ENCODE measurements around the gene TMEM54. TPM values are rescaled to one million over a fixed set of nuclear protein-coding genes. Genes with fewer than 3 reads are reported as not detected.

Gene TMEM54
- total RNA-seq, 4 donors from 2014 or later, result 330 to 1,204 (median 846) TPM

DNA sequence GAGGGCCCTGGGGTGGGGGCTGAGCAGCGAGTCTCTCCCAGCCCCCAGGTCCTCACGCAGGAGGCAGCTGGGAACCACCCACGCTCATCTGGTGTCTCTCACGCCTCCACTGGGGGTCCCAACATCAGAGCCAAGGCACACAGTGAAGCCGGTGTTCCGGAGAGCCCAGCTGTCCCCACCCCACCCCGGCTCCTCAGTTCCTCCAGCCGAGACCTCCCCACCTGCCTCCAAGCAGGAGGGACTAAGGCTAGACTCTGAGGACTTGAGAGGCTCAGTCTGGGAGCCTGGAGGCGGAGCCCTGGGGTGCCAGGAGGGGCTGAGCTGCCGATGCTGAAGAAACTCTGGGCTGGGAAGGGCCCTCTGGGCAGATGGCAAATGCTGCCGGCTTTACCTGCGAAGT lies 16.5 kb downstream of the TMEM54 start:
- in situ Hi-C loops (cut with MboI; ENCODE audit: low pct_ligation_motif_present in 1 of 4, low pct_unique_long_range_greater_than_20kb in 1 of 4, low sequenced_read_pairs in 3 of 4), result no loop called here
- no peak for TF ChIP-seq POLR2AphosphoS5 (IDR thresholded peaks at IDR 0.05)
- TF ChIP-seq EP300 (IDR thresholded peaks at IDR 0.05; ENCODE audit: low read depth), result no peak
- TF ChIP-seq CTCF (IDR thresholded peaks at IDR 0.05), result no peak
- no peak for TF ChIP-seq POLR2A (IDR thresholded peaks at IDR 0.05)
- Histone ChIP-seq H3K27me3 (peaks cover 53% of the 10 kb centered on the region), H3K27ac (no peak overlapping the region), H3K4me1 (peaks cover 0 to 12% (median 6%) of the 10 kb centered on the region in 4 donors), H3K36me3 (no peaks in the 10 kb centered on the region), H3K9me3 (no peaks in the 10 kb centered on the region), H3K4me3 (no peak overlapping the region)
- DNase-seq, result no peak
- 40 to 57% methylated on average over 2 to 12 of the region's 12 CpGs for WGBS, 2 donors (ENCODE audit: low coverage in 1 of 2)
- intact Hi-C loops (cut with DNase I; ENCODE audit: low total_unique reads), result loop anchor here (1.0 kb wide), 1 partner anchor 39 kb away; no protein-coding TSS in a partner anchor

DNA sequence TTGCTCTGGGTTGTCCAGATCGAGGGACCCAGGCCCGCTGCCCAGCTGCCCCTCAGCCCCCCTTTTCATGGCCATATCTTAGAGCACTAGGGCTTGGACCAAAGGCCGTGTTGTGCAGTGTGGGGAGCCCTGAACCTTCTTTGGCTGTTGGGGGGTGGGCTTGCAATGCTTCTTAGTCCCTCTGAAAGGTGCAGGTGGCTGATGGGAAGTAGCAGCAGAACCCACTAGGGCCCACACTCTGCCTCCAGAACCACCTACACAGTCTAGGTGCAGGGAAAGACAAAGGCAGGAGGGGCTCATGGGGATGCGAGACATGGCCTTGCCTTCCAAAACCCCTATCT lies 17.2 kb downstream of the TMEM54 start:
- DNase-seq, result no peak
- TF ChIP-seq EP300 (IDR thresholded peaks at IDR 0.05; ENCODE audit: low read depth), result no peak
- no peak for TF ChIP-seq POLR2A (IDR thresholded peaks at IDR 0.05)
- TF ChIP-seq CTCF (IDR thresholded peaks at IDR 0.05), result no peak
- TF ChIP-seq POLR2AphosphoS5 (IDR thresholded peaks at IDR 0.05), result no peak
- no peak overlapping the region for H3K27ac ChIP-seq
- WGBS, 2 donors (ENCODE audit: low coverage in 1 of 2), result 57% methylated on average over 4 of the region's 4 CpGs; no CpG with 5 or more reads in 1 of the 2 donors
- no peaks in the 10 kb centered on the region for H3K9me3 ChIP-seq
- in situ Hi-C loops (cut with MboI; ENCODE audit: low pct_ligation_motif_present in 1 of 4, low pct_unique_long_range_greater_than_20kb in 1 of 4, low sequenced_read_pairs in 3 of 4) (no loop called here), intact Hi-C loops (cut with DNase I; ENCODE audit: low total_unique reads) (no loop called here)
- H3K4me1 ChIP-seq, result peaks cover 0 to 12% (median 6%) of the 10 kb centered on the region in 4 donors
- peaks cover 53% of the 10 kb centered on the region for H3K27me3 ChIP-seq
- no peak overlapping the region for H3K4me3 ChIP-seq
- no peaks in the 10 kb centered on the region for H3K36me3 ChIP-seq

DNA sequence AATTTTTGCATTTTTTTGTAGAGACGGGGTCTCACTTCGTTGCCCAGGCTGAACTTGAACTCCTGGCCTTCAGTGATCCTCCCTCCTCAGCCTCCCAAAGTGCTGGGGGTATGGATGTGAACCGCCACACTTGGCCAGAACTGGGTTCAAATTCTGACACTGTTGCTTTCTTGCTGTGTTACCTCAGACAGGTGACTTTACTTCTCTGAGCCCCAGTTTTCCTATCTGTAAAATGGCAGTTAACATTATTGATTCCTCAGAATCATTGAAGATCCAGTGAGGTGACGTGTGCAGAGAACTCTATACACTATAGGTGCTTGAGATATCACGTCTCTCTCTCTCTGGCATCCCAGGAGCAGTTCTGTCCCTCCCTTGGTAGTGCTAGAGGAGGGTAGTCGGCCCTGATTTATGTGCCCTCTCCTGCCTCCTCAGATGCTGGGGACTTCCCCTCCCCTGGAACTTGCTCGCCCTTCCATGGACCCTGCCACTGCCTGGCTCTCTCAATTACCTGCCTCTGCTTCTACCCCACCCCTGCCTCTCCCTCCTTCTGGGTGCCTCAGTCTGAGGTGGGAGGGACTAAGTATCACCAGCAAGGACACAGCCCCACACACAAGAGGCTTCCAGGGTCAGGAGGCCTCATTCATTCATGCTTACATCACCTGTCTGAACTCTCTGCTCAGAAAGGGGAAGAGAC lies 17.7 kb downstream of the TMEM54 start:
- peaks cover 0 to 12% (median 6%) of the 10 kb centered on the region in 4 donors for H3K4me1 ChIP-seq
- H3K4me3 ChIP-seq, result no peak overlapping the region
- no peak for DNase-seq
- in situ Hi-C loops (cut with MboI; ENCODE audit: low pct_ligation_motif_present in 1 of 4, low pct_unique_long_range_greater_than_20kb in 1 of 4, low sequenced_read_pairs in 3 of 4), result no loop called here
- intact Hi-C loops (cut with DNase I; ENCODE audit: low total_unique reads), result no loop called here
- H3K27ac ChIP-seq, result no peak overlapping the region
- no peak for TF ChIP-seq POLR2A (IDR thresholded peaks at IDR 0.05)
- no peak for TF ChIP-seq CTCF (IDR thresholded peaks at IDR 0.05)
- TF ChIP-seq POLR2AphosphoS5 (IDR thresholded peaks at IDR 0.05), result no peak
- no peak for TF ChIP-seq EP300 (IDR thresholded peaks at IDR 0.05; ENCODE audit: low read depth)
- H3K9me3 ChIP-seq, result no peaks in the 10 kb centered on the region
- H3K27me3 ChIP-seq, result peaks cover 53% of the 10 kb centered on the region
- WGBS, 2 donors (ENCODE audit: low coverage in 1 of 2), result 68 to 96% methylated on average over 3 to 7 of the region's 7 CpGs
- H3K36me3 ChIP-seq, result no peaks in the 10 kb centered on the region

GRCh38 chr1:32881871-32882850 lies 19.0 kb downstream of the TMEM54 start:
- 27 to 54% methylated on average over 2 to 21 of the region's 22 CpGs for WGBS, 2 donors (ENCODE audit: low coverage in 1 of 2)
- Histone ChIP-seq H3K9me3 (no peaks in the 10 kb centered on the region), H3K4me1 (peaks cover 0 to 12% (median 8%) of the 10 kb centered on the region in 4 donors), H3K27me3 (peaks cover 41% of the 10 kb centered on the region), H3K36me3 (no peaks in the 10 kb centered on the region), H3K4me3 (no peak overlapping the region), H3K27ac (no peak overlapping the region)
- intact Hi-C loops (cut with DNase I; ENCODE audit: low total_unique reads), result no loop called here
- DNase-seq, result no peak
- in situ Hi-C loops (cut with MboI; ENCODE audit: low pct_ligation_motif_present in 1 of 4, low pct_unique_long_range_greater_than_20kb in 1 of 4, low sequenced_read_pairs in 3 of 4), result no loop called here
- TF ChIP-seq POLR2A (IDR thresholded peaks at IDR 0.05) (no peak), CTCF (IDR thresholded peaks at IDR 0.05) (no peak), POLR2AphosphoS5 (IDR thresholded peaks at IDR 0.05) (no peak), EP300 (IDR thresholded peaks at IDR 0.05; ENCODE audit: low read depth) (no peak)

All from transverse colon (tissue), 4 donors.